Prostate gland (tissue), 2 donors: Measurements from ENCODE around the gene ARHGAP32. TPM values are rescaled to one million over a fixed set of nuclear protein-coding genes. Genes with fewer than 3 reads are reported as not detected.

ENCODE experiments used
- DNase-seq: peaks from one replicate; pipeline ENCODE4 v3.0.0-alpha.2; 2019; ENCODE audit warnings: low spot score
- H3K27ac ChIP-seq, 2 donors: fragments of 200-600 bp; sonication (generic); 2 replicates each; pipeline ENCODE4 v1.5.1; 2017 to 2019
- H3K27me3 ChIP-seq: fragments of 200-600 bp; sonication (generic); replicated peaks from 2 replicates; pipeline ENCODE4 v1.5.1; 2019; ENCODE audit not compliant: insufficient read depth
- H3K36me3 ChIP-seq, 2 donors: fragments of 200-600 bp; sonication (generic); 1 replicate in 1 of 2; 2 replicates in 1 of 2; pipeline versions ENCODE4 v1.5.1 to v1.8.1; 2017 to 2019
- H3K4me1 ChIP-seq: fragments of 200-600 bp; sonication (generic); replicated peaks from 2 replicates; pipeline ENCODE4 v1.5.1; 2019
- H3K4me3 ChIP-seq, 2 donors: fragments of 200-600 bp; sonication (generic); 2 replicates each; pipeline ENCODE4 v1.5.1; 2017 to 2019
- H3K9me3 ChIP-seq: fragments of 200-600 bp; sonication (generic); 2 replicates; pipeline ENCODE4 v1.5.1; 2017
- CTCF ChIP-seq, 4 experiments: fragments of 200-600 bp in 2 of 4; fragments of 450-650 bp in 2 of 4; sonication (generic) in 2 of 4; IDR thresholded peaks; 1 replicate in 3 of 4; 2 replicates in 1 of 4; pipeline ENCODE4 v1.5.1; 2016 to 2019; ENCODE audit warnings: antibody characterized with exemption in 4 of 4, mild to moderate bottlenecking in 2 of 4, moderate library complexity in 2 of 4
- POLR2A ChIP-seq: fragments of 450-650 bp; IDR thresholded peaks from one replicate; pipeline ENCODE4 v1.6.1; 2016; ENCODE audit warnings: antibody characterized with exemption, mild to moderate bottlenecking
- POLR2AphosphoS5 ChIP-seq: sonication (generic); formaldehyde crosslinking; IDR thresholded peaks from one replicate; pipeline ENCODE4 v1.6.1; 2017; ENCODE audit warnings: antibody characterized with exemption
- WGBS: methylation state at CpG from one replicate; pipeline ENCODE4 v1.1.5; 2018; 5-methylcytosine and 5-hydroxymethylcytosine counted together
- intact Hi-C: fragments of 100-400 bp; cut with DNase I; formaldehyde crosslinking; loops from one replicate; pipeline ENCODE4 v1.14.2; 2022
- total RNA-seq, 2 donors: library from RNA; depleted of rRNA; stranded (reverse); fragments of >200 nt; gene quantifications; one replicate each; pipeline ENCODE4 v1.1.0, GENCODE V29; 2016

ARHGAP32 gene
- total RNA-seq, 2 donors from 2014 or later = 20.8 to 42.6 TPM

GRCh38 chr11:129063118-129063517 is 129.0 kb downstream of the ARHGAP32 start:
- Histone ChIP-seq H3K27me3 (no peaks in the 10 kb centered on the region), H3K36me3 (no peaks in the 10 kb centered on the region), H3K9me3 (no peaks in the 10 kb centered on the region), H3K27ac (no peak overlapping the region), H3K4me1 (no peaks in the 10 kb centered on the region), H3K4me3 (no peak overlapping the region)
- DNase-seq = no peak
- TF ChIP-seq CTCF (IDR thresholded peaks at IDR 0.05) (no peak), POLR2A (no peak), POLR2AphosphoS5 (no peak)
- intact Hi-C loops = no loop called here

GRCh38 chr11:129061492-129062230 is 130.5 kb downstream of the ARHGAP32 start:
- H3K27me3 ChIP-seq = no peaks in the 10 kb centered on the region
- 50% methylated on average over 7 of the region's 7 CpGs for WGBS
- H3K27ac ChIP-seq = no peak overlapping the region
- no peaks in the 10 kb centered on the region for H3K36me3 ChIP-seq
- intact Hi-C loops = no loop called here
- no peak for DNase-seq
- no peaks in the 10 kb centered on the region for H3K9me3 ChIP-seq
- no peaks in the 10 kb centered on the region for H3K4me1 ChIP-seq
- no peak for TF ChIP-seq POLR2A
- no peak for TF ChIP-seq CTCF (IDR thresholded peaks at IDR 0.05)
- no peak for TF ChIP-seq POLR2AphosphoS5
- H3K4me3 ChIP-seq = no peak overlapping the region

- no peak for TF ChIP-seq CTCF (IDR thresholded peaks at IDR 0.05)
- no peak for TF ChIP-seq POLR2A
- TF ChIP-seq POLR2AphosphoS5 = no peak
- DNase-seq = no peak
- Histone ChIP-seq H3K4me3 (no peak overlapping the region), H3K27ac (no peak overlapping the region), H3K4me1 (no peaks in the 10 kb centered on the region), H3K27me3 (no peaks in the 10 kb centered on the region), H3K9me3 (no peaks in the 10 kb centered on the region), H3K36me3 (no peaks in the 10 kb centered on the region)
- WGBS = 93% methylated on average over 11 of the region's 11 CpGs
- intact Hi-C loops = no loop called here
Measured at GRCh38 chr11:129056916-129057315, 135.2 kb downstream of the ARHGAP32 start.

GRCh38 chr11:129055196-129055595 is 136.9 kb downstream of the ARHGAP32 start:
- TF ChIP-seq CTCF (IDR thresholded peaks at IDR 0.05) (no peak), POLR2AphosphoS5 (peak; percentile 62), POLR2A (no peak)
- Histone ChIP-seq H3K36me3 (no peaks in the 10 kb centered on the region), H3K4me3 (no peak overlapping the region), H3K4me1 (no peaks in the 10 kb centered on the region), H3K9me3 (no peaks in the 10 kb centered on the region), H3K27me3 (no peaks in the 10 kb centered on the region), H3K27ac (no peak overlapping the region)
- intact Hi-C loops = no loop called here
- DNase-seq = peak; percentile 32

GRCh38 chr11:129048911-129049310 is 143.2 kb downstream of the ARHGAP32 start:
- intact Hi-C loops = no loop called here
- H3K27me3 ChIP-seq = no peaks in the 10 kb centered on the region
- no peak overlapping the region for H3K27ac ChIP-seq
- 23% methylated on average over 4 of the region's 4 CpGs for WGBS
- H3K4me1 ChIP-seq = no peaks in the 10 kb centered on the region
- TF ChIP-seq POLR2AphosphoS5 (peak; percentile 9), CTCF (IDR thresholded peaks at IDR 0.05) (no peak)
- no peak overlapping the region for H3K4me3 ChIP-seq
- H3K36me3 ChIP-seq = no peaks in the 10 kb centered on the region
- no peaks in the 10 kb centered on the region for H3K9me3 ChIP-seq
- no peak for DNase-seq
